HG03066 (cell line): ENCODE results near the gene TAS1R1.

ENCODE experiments used
- ATAC-seq: cut with Tn5 transposase; IDR thresholded peaks from one replicate; pipeline ENCODE4 v1.9.1; 2021; ENCODE audit warnings: low read depth; ENCODE audit not compliant: unreplicated experiment

TAS1R1 gene

GRCh38 chr1:6627031-6627430 lies 71.9 kb downstream of the TAS1R1 start:
- no peak for ATAC-seq

GRCh38 chr1:6627841-6628545 lies 72.9 kb downstream of the TAS1R1 start:
- no peak for ATAC-seq

- ATAC-seq = no peak
Observed at GRCh38 chr1:6628971-6629479, 73.9 kb downstream of the TAS1R1 start.
